ENCODE measurements around the gene ASTN2. TPM values are rescaled to one million over a fixed set of nuclear protein-coding genes. Genes with fewer than 3 reads are reported as not detected.

Gene ASTN2, protein sequence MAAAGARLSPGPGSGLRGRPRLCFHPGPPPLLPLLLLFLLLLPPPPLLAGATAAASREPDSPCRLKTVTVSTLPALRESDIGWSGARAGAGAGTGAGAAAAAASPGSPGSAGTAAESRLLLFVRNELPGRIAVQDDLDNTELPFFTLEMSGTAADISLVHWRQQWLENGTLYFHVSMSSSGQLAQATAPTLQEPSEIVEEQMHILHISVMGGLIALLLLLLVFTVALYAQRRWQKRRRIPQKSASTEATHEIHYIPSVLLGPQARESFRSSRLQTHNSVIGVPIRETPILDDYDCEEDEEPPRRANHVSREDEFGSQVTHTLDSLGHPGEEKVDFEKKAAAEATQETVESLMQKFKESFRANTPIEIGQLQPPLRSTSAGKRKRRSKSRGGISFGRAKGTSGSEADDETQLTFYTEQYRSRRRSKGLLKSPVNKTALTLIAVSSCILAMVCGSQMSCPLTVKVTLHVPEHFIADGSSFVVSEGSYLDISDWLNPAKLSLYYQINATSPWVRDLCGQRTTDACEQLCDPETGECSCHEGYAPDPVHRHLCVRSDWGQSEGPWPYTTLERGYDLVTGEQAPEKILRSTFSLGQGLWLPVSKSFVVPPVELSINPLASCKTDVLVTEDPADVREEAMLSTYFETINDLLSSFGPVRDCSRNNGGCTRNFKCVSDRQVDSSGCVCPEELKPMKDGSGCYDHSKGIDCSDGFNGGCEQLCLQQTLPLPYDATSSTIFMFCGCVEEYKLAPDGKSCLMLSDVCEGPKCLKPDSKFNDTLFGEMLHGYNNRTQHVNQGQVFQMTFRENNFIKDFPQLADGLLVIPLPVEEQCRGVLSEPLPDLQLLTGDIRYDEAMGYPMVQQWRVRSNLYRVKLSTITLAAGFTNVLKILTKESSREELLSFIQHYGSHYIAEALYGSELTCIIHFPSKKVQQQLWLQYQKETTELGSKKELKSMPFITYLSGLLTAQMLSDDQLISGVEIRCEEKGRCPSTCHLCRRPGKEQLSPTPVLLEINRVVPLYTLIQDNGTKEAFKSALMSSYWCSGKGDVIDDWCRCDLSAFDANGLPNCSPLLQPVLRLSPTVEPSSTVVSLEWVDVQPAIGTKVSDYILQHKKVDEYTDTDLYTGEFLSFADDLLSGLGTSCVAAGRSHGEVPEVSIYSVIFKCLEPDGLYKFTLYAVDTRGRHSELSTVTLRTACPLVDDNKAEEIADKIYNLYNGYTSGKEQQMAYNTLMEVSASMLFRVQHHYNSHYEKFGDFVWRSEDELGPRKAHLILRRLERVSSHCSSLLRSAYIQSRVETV (N-terminal part only)
- total RNA-seq (2011; cell fraction: chromatin; rRNA removed; ENCODE audit: low replicate concordance): 8.4 and 10.1 TPM in 2 replicates
- total RNA-seq (2011; cell fraction: nucleolus; rRNA removed): 7.5 and 8.0 TPM in 2 replicates
- total RNA-seq (2011; cell fraction: nucleoplasm; rRNA removed): 7.6 and 8.4 TPM in 2 replicates
- 2.1 and 3.1 TPM in 2 replicates for total RNA-seq (2014; rRNA removed)
- 1.5 and 1.9 TPM in 2 replicates for total RNA-seq (2014; rRNA removed; fragmentation: Illumina TruSeq; extraction: Trizol)
- total RNA-seq (2015; rRNA removed; fragmentation: Illumina TruSeq; extraction: Trizol): 2.0 and 2.1 TPM in 2 replicates
- 1.9 and 2.0 TPM in 2 replicates for total RNA-seq (2021)
- 2.5 and 3.5 TPM in 2 replicates for polyA plus RNA-seq (2011; rRNA removed)
- 2.0 and 2.9 TPM in 2 replicates for polyA plus RNA-seq (2011; cell fraction: cytosol; rRNA removed)
- polyA plus RNA-seq (2011; cell fraction: nucleus; rRNA removed): 2.3 and 3.8 TPM in 2 replicates
- polyA plus RNA-seq (2012): 1.3 and 1.5 TPM in 2 replicates
- polyA plus RNA-seq (2014; fragmentation: Illumina TruSeq; extraction: Trizol): 1.1 and 1.5 TPM in 2 replicates
- polyA plus RNA-seq (2014; fragmentation: Nextera tagmentation; extraction: Ambion mirVana): under 1 TPM; 0.56 to 0.74 TPM
- polyA plus RNA-seq (2014; rRNA removed): 1.7 and 2.1 TPM in 2 replicates
- 5.5 and 6.6 TPM in 2 replicates for polyA minus RNA-seq (2011; rRNA and poly(A)+ RNA removed)
- 2.5 and 2.6 TPM in 2 replicates for polyA minus RNA-seq (2011; cell fraction: cytosol; rRNA and poly(A)+ RNA removed)
- polyA minus RNA-seq (2011; cell fraction: nucleus; rRNA and poly(A)+ RNA removed): 9.6 and 10.3 TPM in 2 replicates
- percentile 32 among the genes with signal in this experiment for Bru-seq, nascent RNA
- BruChase-seq, experiment 1, labeled RNA remaining after a 2-hour chase: percentile 28 among the genes with signal in this experiment
- percentile 24 among the genes with signal in this experiment for BruChase-seq, experiment 2, labeled RNA remaining after a 6-hour chase
- long read RNA-seq, experiment 1, partial matches to known transcripts: 5 of 9 reads
- long read RNA-seq, experiment 1, other reads (novel, unspliced or antisense): 3 of 9 reads
- long read RNA-seq, experiment 2, partial matches to known transcripts: 1 of 2 reads
- long read RNA-seq, experiment 2, other reads (novel, unspliced or antisense): 1 of 2 reads
- long read RNA-seq, experiment 3, partial matches to known transcripts: 2 of 2 reads
- long read RNA-seq, experiment 3, other reads (novel, unspliced or antisense): 0 of 2 reads

DNA sequence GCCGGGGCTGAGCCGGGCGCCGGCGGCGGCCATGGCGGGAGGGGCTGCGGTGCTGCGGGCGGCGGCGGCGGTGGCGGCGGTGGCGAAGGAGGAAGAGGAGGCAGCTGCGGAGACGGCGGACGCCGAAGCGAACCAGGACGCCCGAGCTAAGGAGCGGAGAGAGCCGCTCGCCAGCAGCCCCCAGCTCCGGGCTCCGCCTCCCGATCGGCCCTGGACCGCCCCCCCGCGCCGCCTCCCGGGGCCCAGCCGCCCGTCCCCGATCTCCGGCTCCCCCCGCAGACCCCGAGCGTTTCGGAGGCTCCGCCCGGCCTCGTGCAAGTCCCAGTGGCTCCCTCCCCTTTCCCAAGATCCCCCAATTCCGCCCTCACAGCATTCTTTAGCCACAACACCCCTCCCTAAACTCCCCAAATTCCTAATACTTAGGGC, at the start of gene ASTN2:
Gene ASTN2, minus strand, starts transcription at position 152 of the 426 bp plus-strand sequence. Its CDS starts 119 bp downstream, at position 33.
- Histone ChIP-seq H3K9ac (ENCODE audit: insufficient read depth in 1 of 2, low read depth in 2 of 2, low read length in 2 of 2) (no peak within 1 kb of the TSS), H3K9me3 (replicated peaks; ENCODE audit: control insufficient read depth, insufficient read depth, low read depth, low read length) (no peaks in the 10 kb centered on the region), H3K4me1 (replicated peaks in 1 of 2; ENCODE audit: control insufficient read depth in 2 of 2, insufficient read depth in 2 of 2, low read length in 2 of 2) (no peaks in the 10 kb centered on the region), H3K36me3 (ENCODE audit: control insufficient read depth, insufficient read depth, low read length) (no peaks in the 10 kb centered on the region), H3K9me1 (ENCODE audit: control insufficient read depth, insufficient read depth, low read length) (no peaks in the 10 kb centered on the region), H4K20me1 (replicated peaks; ENCODE audit: control insufficient read depth, insufficient read depth, low read length) (no peaks in the 10 kb centered on the region), H3K4me2 (ENCODE audit: insufficient read depth, low read length) (no peak within 1 kb of the TSS), H2AFZ (ENCODE audit: low read depth, low read length) (no peak within 1 kb of the TSS), H3K27me3 (ENCODE audit: control insufficient read depth in 2 of 2, insufficient read depth in 2 of 2, low read length in 2 of 2) (no peaks in the 10 kb centered on the region), H3K4me3 (no peak within 1 kb of the TSS), H3K27ac (ENCODE audit: extremely low read depth, low read depth, low read length) (no peak within 1 kb of the TSS), H3K79me2 (ENCODE audit: control insufficient read depth, insufficient read depth, low read length) (no peaks in the 10 kb centered on the region)
- WGBS (ENCODE audit: insufficient coverage, low coverage, missing lambda C conversion rate): 33% methylated on average over 3 of the region's 48 CpGs
- BruUV-seq (replicated peaks): no TSS peak
- no peak for DNase-seq (ENCODE audit: extremely low read depth in 1 of 4, low spot score in 3 of 4)
- ChIA-PET CTCF (ENCODE audit: low intra/inter-chr PET ratio) (no interaction called here), POLR2A (no interaction called here)
- no peak for ATAC-seq
- intact Hi-C loops (cut with micrococcal nuclease): loop anchor here (10.0 kb wide), 1 partner anchor 680 kb away; no protein-coding TSS in a partner anchor
- FAIRE-seq: no peak
- in situ Hi-C loops (cut with MboI): no loop called here
- no peak for TF ChIP-seq ZNF431 (CRISPR knock-in tag; IDR thresholded peaks at IDR 0.05)
- TF ChIP-seq LEF1 (IDR thresholded peaks at IDR 0.05): no peak
- no peak for TF ChIP-seq ATF1 (CRISPR knock-in tag; IDR thresholded peaks at IDR 0.05)
- no peak for TF ChIP-seq ATF1 (tag; IDR thresholded peaks at IDR 0.05)
- no peak for TF ChIP-seq MAZ (CRISPR knock-in tag; conservative IDR thresholded peaks at IDR 0.05 in 1 of 2, IDR thresholded peaks at IDR 0.05 in 1 of 2)
- TF ChIP-seq ATF6 (CRISPR knock-in tag; IDR thresholded peaks at IDR 0.05): no peak
- TF ChIP-seq RBM15 (IDR thresholded peaks at IDR 0.05; ENCODE audit: insufficient read depth, low read length): no peak
- TF ChIP-seq TRIM28 (IDR thresholded peaks at IDR 0.05): no peak
- no peak for TF ChIP-seq BCL6 (CRISPR knock-in tag; IDR thresholded peaks at IDR 0.05)
- TF ChIP-seq NR4A1 (CRISPR knock-in tag; IDR thresholded peaks at IDR 0.05): no peak
- TF ChIP-seq NR4A1 (tag; IDR thresholded peaks at IDR 0.05): no peak
- no peak for TF ChIP-seq ZNF77 (CRISPR knock-in tag; IDR thresholded peaks at IDR 0.05)

Data from K562 (cell line).